UCSD-AML1 (cell line): ENCODE measurements around the gene TIGD3.

Source experiments
- DNase-seq: peaks from one replicate; lab custom pipeline; 2025; ENCODE audit not compliant: unreplicated experiment; lab: John Stamatoyannopoulos, UW

Gene TIGD3

DNA sequence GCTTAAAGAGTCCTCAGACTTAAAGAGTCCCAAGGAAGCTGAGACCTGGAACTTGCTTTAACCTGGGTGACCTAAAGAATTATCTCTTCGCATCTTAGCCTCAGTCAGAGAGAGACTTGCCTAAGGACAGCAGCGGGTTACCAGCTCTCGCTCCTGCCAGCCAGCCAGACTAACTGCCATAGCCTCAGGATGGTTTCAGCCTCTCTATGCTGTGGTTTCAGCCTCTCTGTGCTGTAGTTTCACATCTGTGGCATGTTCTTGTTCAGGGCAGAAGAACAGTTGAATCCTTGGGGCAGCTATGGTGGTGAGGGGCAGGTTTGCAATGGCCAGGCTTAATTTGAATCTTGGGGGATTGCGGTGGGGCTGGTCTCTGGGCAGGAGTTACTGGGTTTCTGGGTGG, 34.2 kb downstream of the TIGD3 start:
- DNase-seq = no peak

DNA sequence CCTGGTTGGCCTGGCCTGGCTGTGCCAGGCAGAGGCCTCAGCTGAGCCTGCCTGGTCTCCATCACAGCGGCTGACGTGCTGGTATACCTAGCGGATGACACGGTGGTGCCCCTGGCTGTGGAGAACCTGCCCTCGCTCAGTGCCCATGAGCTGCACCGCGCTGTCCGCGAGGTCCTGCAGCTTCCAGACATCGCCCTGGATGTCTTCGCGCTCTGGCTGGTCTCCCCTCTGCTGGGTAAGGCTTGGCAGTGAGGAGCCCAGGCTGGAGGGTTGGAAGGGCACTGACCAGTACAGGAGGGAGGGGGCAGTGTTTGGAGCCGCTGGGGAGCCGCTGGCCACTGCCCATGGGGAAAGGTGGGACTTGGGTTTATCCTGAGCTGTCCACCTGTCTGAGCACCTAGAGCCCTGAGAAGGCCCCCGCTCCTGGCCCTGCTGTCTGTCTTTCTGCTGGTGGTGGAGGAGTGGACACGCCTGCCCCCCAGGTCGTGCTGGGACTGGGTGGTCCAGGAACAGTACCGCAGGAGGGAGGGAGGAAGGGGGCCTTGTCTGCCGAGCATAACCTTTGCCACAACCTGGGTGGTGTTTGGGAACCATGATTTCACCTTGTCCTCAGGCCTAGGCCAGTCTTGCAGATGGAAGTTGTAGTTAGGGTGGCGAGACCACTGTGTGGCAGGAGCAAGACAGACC, 34.9 kb downstream of the TIGD3 start:
- DNase-seq = no peak

- DNase-seq = no peak
Observed at GRCh38 chr11:65390099-65390941, 35.8 kb downstream of the TIGD3 start.

- no peak for DNase-seq
Observed at GRCh38 chr11:65390996-65391395, 36.4 kb downstream of the TIGD3 start.

DNA sequence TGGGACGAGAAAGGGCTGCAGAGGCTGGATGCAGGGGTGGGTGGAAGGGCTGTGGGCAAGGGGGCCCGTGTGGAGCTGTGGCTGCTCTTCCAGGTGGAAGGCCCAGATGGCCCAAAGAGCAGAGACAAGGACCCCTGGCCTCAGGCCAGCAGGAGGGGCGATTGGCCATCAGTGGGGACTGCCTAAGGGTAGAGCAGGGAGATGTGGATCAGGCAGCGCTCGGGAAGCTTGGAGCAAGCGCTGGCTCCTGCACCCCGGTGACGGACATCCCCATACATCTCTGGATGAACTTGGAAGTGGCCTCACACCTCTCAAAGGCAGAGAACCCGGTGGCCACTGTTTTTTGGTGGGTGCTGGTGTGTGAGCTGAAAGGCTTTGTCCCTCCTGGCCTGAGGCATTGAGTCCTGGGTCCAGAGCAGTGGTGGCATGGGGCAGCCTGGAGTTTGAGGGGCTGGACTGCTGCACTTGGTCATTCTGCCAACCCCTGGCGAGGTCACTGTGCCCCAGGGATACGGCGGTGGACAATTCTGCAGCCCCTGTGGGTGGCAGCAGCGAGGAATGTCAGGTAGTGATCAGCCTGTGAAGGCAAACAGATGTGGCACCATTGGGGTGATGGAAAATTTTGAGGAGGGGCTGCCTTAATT, 37.8 kb downstream of the TIGD3 start:
- DNase-seq = no peak

GRCh38 chr11:65392899-65393298, 38.3 kb downstream of the TIGD3 start:
- DNase-seq = no peak

GRCh38 chr11:65393513-65394079, 39.0 kb downstream of the TIGD3 start:
- DNase-seq = no peak

DNA sequence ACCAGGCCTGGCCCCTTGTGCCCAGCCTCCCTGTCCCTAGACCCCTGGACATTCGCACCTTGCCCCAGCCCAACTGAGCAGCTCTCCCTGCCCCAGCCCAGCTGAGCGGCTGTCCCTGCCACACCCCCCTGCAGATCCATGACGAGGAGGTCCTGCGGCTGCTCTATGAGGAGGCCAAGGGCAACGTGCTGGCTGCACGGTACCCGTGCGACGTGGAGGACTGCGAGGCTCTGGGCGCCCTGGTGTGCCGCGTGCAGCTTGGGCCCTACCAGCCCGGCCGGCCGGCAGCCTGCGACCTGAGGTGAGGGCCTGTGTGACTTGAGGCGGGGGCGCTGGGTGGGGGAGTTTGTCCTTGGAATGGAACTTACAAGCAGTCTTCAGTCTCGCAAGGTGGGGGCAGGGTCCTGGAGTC, 39.6 kb downstream of the TIGD3 start:
- no peak for DNase-seq

DNA sequence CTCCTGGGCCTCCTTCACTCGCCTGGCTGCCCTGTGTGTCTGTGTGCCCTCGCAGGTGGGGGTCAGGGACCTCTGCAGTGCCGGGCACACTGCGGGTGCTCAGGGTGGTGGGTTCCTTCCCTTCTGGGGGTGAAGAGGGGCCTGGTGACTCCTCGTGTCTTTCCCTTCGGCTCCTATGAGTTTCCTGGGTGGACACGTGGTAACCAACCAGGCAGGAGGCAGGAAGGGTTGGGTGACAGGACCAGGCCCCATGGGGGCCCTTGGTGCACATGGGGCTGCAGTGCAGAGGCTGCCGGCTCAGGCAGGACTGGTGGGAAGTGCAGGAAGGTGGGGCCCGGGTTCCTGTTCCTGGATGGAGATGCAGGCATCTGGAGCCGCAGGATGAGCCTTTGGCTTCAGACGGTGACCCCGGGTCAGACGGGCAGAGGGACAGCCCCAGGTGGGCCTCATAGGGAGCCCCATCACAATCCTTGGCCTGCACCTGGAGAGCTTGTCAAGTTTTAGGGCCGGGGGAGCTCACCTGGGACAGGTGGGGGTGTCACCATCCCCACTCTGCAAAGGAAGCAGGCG, 41.5 kb downstream of the TIGD3 start:
- no peak for DNase-seq

DNA sequence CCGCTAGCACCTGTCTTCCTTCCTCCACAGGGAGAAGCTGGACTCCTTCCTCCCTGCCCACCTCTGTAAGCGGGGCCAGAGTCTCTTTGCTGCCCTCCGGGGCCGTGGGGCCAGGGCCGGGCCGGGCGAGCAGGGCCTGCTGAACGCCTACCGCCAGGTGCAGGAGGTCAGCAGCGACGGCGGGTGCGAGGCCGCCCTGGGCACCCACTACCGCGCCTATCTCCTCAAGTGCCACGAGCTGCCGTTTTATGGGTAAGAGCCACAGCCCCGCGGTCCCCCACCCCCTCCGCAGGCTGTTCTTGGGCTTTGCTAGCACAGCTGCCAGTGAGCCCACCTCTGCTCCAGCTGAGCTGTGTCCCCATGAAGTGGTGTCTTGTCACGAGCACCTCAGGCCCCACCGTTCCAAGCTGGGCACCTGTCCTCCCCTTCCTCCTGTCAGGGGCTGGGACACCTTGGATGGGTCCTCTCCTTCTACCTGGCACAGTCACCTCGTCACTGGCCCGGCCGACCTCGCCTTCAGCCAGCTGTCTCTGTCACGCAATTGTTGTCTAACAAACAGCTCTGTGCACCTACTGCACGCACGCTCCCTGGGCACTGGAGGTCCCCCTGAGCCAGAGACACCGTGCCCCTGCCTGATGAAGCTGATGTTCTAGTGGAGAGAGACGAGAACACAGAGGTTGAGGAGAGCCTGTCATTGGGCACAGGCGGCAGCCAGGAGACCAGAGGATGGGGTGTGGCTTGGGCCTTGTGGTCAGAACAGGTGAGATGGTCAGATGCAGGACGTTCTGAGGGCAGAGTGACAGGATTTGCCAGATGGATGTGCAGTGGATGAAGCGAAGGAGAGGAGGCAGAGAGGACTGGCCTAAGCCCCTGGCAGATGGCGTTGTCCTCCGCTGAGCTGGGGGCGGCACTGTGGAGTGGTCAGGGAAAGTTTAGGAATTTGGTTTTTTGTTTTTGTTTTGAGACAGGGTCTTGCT, 42.5 kb downstream of the TIGD3 start:
- no peak for DNase-seq

DNA sequence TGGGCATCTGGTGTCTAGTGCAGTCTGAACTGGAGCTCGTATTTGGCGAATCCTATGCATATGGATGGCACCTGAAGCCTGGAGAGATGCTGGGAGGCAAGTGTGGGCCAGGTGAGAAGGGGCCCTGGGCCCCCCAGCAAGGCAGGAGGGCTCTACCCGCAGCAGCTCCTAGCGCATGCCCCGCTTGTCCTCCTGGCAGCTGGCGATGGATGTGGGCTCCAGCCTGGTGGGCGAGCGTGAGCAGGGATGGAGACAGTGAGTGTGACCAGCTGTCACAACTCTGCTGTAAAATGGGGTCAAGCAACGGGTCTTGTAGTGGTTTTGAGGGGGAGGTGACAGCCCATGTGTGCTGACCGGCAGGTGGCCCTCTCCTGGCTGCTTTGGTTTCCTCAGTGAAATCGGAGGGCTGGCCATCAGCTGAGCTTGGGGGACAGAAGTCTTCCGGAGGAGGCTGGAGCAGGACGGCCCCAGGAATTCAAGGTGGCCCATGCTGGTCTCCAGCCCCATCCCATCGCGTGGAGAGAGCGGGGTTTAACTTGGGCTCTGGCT, 43.9 kb downstream of the TIGD3 start:
- no peak for DNase-seq

- no peak for DNase-seq
Observed at GRCh38 chr11:65399249-65399648, 44.7 kb downstream of the TIGD3 start.

- DNase-seq = no peak
Observed at GRCh38 chr11:65399845-65400244, 45.3 kb downstream of the TIGD3 start.

DNA sequence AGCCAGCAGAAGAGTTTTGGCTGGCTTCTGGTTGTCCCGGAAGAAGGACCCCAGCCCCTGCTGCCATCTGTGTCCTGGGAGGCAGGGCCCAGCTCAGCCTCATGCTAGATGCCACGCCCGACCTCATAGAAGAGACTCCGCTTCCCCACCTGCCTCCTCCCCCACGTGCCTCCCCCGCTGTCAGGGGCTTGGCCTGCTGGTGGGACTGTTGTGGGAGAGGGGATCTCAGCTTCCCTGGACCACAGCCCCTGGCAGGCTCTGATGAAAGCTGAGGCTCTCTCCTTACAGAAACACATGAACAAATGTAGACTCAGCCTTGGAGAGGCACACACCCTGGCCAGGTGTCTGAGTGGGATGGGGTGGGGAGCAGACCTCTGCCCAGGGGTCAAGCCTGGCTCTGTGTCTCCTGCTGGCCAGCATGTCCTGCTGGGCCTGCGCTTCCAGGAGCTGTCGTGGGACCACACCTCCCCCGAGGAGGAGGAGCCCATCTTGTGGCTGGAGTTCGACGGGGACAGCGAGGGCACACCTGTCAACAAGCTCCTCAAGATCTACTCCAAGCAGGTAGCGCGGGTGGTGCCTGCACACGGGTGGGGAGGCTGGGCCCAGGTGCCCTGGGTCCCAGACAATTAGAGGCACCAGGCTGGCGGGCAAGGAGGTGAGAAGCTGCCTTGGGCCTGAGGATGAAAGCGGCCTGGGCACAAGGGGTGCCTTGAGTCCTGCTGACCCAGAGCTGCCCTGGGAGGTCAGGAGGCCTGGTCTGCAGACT, 45.9 kb downstream of the TIGD3 start:
- DNase-seq = no peak

- no peak for DNase-seq
Observed at GRCh38 chr11:65401073-65401802, 46.7 kb downstream of the TIGD3 start.

DNA sequence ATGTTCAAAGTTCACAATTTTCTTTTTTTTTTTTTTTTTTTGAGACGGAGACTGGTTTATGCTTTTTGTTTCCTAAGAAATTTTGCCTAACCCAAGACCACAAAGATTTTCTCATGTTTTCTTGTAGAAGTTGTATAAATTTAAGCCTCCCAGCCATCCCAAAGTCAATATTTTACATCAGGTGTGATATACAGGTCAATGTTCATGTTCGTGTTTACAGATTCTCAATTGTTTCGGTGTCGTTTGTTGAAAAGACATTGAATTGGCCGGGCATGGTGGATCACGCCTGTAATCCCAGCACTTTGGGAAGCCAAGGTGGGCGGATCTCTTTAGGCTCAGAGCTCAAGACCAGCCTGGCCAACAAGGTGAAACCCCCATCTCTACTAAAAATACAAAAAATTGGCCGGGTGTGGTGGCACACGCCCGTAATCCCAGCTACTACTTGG, 47.3 kb downstream of the TIGD3 start:
- no peak for DNase-seq

DNA sequence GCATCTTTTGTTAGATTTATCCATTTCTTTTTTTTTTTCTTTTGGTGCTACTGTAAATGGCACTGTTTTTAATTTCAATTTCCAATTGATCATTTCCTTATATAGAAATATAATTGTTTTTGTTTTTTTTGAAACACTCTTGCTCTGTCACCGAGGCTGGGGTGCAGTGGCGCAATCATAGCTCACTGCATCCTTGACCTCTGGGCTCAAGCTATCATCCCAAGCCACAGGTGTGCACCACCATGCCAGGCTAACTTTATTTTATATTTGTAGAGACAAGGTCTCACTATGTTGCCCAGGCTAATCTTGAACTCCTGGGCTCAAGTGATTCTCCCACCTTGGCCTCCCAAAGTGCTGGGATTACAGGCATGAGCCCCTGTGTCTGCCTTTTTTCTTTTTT, 48.2 kb downstream of the TIGD3 start:
- no peak for DNase-seq

DNA sequence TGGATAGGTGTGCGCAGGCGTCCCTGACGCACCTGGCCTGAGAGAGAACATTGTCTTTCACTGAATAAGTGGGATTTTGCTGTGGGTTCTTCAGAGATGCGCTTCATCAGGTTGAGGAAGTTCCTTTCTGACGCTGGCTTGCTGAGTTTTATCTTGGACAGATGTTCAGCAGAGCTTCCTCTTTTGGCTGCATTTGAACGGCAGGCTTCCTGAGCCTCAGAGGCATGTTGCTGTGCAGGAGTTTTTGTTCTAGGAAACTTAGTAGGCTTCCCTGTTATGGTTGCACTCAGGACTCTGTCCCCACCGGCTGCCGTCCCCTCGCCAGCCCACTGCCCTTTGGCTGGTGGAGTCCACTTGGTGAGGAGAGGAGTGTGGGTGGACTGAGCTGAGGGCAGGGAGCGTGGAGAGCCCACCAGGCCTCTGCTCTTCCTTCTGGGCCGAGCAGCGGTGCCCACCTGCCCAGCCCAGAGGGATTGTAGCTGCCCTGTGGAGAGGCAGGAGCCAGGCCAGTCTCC, 49.1 kb downstream of the TIGD3 start:
- peak; percentile 66 for DNase-seq
